GM21360 (cell line): ENCODE measurements around the gene ZNF236.

ENCODE experiments used
- ATAC-seq: cut with Tn5 transposase; IDR thresholded peaks from one replicate; pipeline ENCODE4 v1.9.1; 2021; ENCODE audit warnings: mild to moderate bottlenecking, moderate library complexity; ENCODE audit not compliant: unreplicated experiment

The ZNF236 gene

GRCh38 chr18:76821356-76821874 is 942 bp upstream of the ZNF236 start:
- ATAC-seq, result no peak

- peak; percentile 36 for ATAC-seq
Measured at GRCh38 chr18:76821875-76822505, 367 bp upstream of the ZNF236 start.

GRCh38 chr18:76823161-76823538 is 793 bp downstream of the ZNF236 start:
- ATAC-seq, result no peak

GRCh38 chr18:76823587-76824011 is 1.2 kb downstream of the ZNF236 start:
- no peak for ATAC-seq

GRCh38 chr18:76824145-76824676 is 1.9 kb downstream of the ZNF236 start:
- no peak for ATAC-seq

- ATAC-seq, result no peak
Measured at GRCh38 chr18:76824754-76825153, 2.4 kb downstream of the ZNF236 start.

- ATAC-seq, result no peak
Measured at GRCh38 chr18:76827205-76828200, 5.1 kb downstream of the ZNF236 start.

GRCh38 chr18:76834379-76834778 is 12.0 kb downstream of the ZNF236 start:
- no peak for ATAC-seq

- no peak for ATAC-seq
Measured at GRCh38 chr18:76835380-76835779, 13.0 kb downstream of the ZNF236 start.

- ATAC-seq, result no peak
Measured at GRCh38 chr18:76837071-76837470, 14.7 kb downstream of the ZNF236 start.

- ATAC-seq, result no peak
Measured at GRCh38 chr18:76838182-76838581, 15.8 kb downstream of the ZNF236 start.

GRCh38 chr18:76839086-76839794 is 16.9 kb downstream of the ZNF236 start:
- ATAC-seq, result no peak

GRCh38 chr18:76842837-76843530 is 20.6 kb downstream of the ZNF236 start:
- ATAC-seq, result no peak

- ATAC-seq, result no peak
Measured at GRCh38 chr18:76844144-76844543, 21.8 kb downstream of the ZNF236 start.

- no peak for ATAC-seq
Measured at GRCh38 chr18:76844742-76845477, 22.6 kb downstream of the ZNF236 start.

- no peak for ATAC-seq
Measured at GRCh38 chr18:76846217-76846616, 23.9 kb downstream of the ZNF236 start.

- no peak for ATAC-seq
Measured at GRCh38 chr18:76847916-76848315, 25.6 kb downstream of the ZNF236 start.

GRCh38 chr18:76850112-76850511 is 27.8 kb downstream of the ZNF236 start:
- no peak for ATAC-seq

GRCh38 chr18:76855594-76855993 is 33.2 kb downstream of the ZNF236 start:
- ATAC-seq, result no peak

- ATAC-seq, result no peak
Measured at GRCh38 chr18:76857476-76857875, 35.1 kb downstream of the ZNF236 start.
